Right renal pelvis (tissue), 4 donors: ENCODE results near the gene MRPL42. TPM values are rescaled to one million over a fixed set of nuclear protein-coding genes. Genes with fewer than 3 reads are reported as not detected.
"Not testable (repeated sequence)": the region's sequence is repeated elsewhere in the genome, so short reads cannot be mapped to it uniquely, and the experiment has no call there.

ENCODE experiments used
- DNase-seq, 4 donors: peaks; one replicate each; pipeline ENCODE4 v3.0.0-alpha.2; 2013; ENCODE audit warnings: low read depth in 4 of 4, low spot score in 3 of 4, missing footprints in 1 of 4
- polyA plus RNA-seq, 4 donors: library from polyadenylated mRNA; unstranded; fragments of 120-200 nt; gene quantifications; one replicate each; pipeline ENCODE4 v1.2.1, GENCODE V29; 2013; ENCODE audit not compliant: insufficient read length in 4 of 4

MRPL42 gene
- polyA plus RNA-seq: 10 to 100 TPM; 70.3 to 96.9 (median 84.0) TPM

- DNase-seq: peak; percentile 80 to 94 (median 84)
These were observed at the start of gene MRPL42 for GRCh38 chr12:93467351-93468007. MRPL42 (plus strand) TSS chr12:93467514; CDS start chr12:93469286, 1,772 bp downstream.

- no peak for DNase-seq
These were observed 49.3 kb upstream of the MRPL42 start for GRCh38 chr12:93417967-93418480.

- peak in 1 of 4 donors; percentile 27 for DNase-seq
These were observed 47.8 kb upstream of the MRPL42 start for GRCh38 chr12:93419388-93420034.

- DNase-seq: no peak
These were observed 45.3 kb upstream of the MRPL42 start for GRCh38 chr12:93422050-93422449.

GRCh38 chr12:93425736-93426411 lies 41.4 kb upstream of the MRPL42 start:
- DNase-seq: no peak

- DNase-seq: no peak
These were observed 40.9 kb upstream of the MRPL42 start for GRCh38 chr12:93426412-93426805.

GRCh38 chr12:93427779-93428564 lies 39.3 kb upstream of the MRPL42 start:
- no peak for DNase-seq

- no peak for DNase-seq
These were observed 37.9 kb upstream of the MRPL42 start for GRCh38 chr12:93429448-93429847.

GRCh38 chr12:93429852-93430251 lies 37.5 kb upstream of the MRPL42 start:
- DNase-seq: no peak

GRCh38 chr12:93430280-93430679 lies 37.0 kb upstream of the MRPL42 start:
- DNase-seq: no peak

GRCh38 chr12:93432031-93432430 lies 35.3 kb upstream of the MRPL42 start:
- DNase-seq: not testable (repeated sequence)

- DNase-seq: no peak
These were observed 33.0 kb upstream of the MRPL42 start for GRCh38 chr12:93434256-93434865.

- DNase-seq: no peak
These were observed 28.9 kb upstream of the MRPL42 start for GRCh38 chr12:93438266-93439050.

- no peak for DNase-seq
These were observed 27.1 kb upstream of the MRPL42 start for GRCh38 chr12:93440043-93440835.

- no peak for DNase-seq
These were observed 26.2 kb upstream of the MRPL42 start for GRCh38 chr12:93441081-93441616.

GRCh38 chr12:93441617-93442410 lies 25.5 kb upstream of the MRPL42 start, which contains the start of gene UBE2N:
UBE2N (minus strand) TSS chr12:93441947; CDS start chr12:93441884, 63 bp downstream.
- peak; percentile 84 to 92 (median 88) for DNase-seq
